Left hindlimb (tissue), 1 donor: Measurements from ENCODE around the gene GRB7.

Experiments used
- DNase-seq: peaks from one replicate; pipeline ENCODE4 v3.0.0-alpha.2; 2018

The GRB7 gene

GRCh38 chr17:39775031-39775430 is 37.3 kb downstream of the GRB7 start:
- DNase-seq: no peak

GRCh38 chr17:39776252-39776651 is 38.5 kb downstream of the GRB7 start:
- no peak for DNase-seq

GRCh38 chr17:39777534-39778365 is 40.0 kb downstream of the GRB7 start:
- no peak for DNase-seq

GRCh38 chr17:39781031-39781860 is 43.5 kb downstream of the GRB7 start:
- DNase-seq: no peak

GRCh38 chr17:39781861-39782213 is 44.1 kb downstream of the GRB7 start:
- DNase-seq: no peak

- no peak for DNase-seq
Observed at GRCh38 chr17:39782481-39782880, 44.7 kb downstream of the GRB7 start.

GRCh38 chr17:39782980-39783379 is 45.2 kb downstream of the GRB7 start:
- DNase-seq: no peak

GRCh38 chr17:39787041-39787440 is 49.3 kb downstream of the GRB7 start:
- DNase-seq: no peak

GRCh38 chr17:39787743-39788484 is 50.2 kb downstream of the GRB7 start:
- DNase-seq: no peak

GRCh38 chr17:39791111-39791992 is 53.6 kb downstream of the GRB7 start:
- DNase-seq: no peak

- no peak for DNase-seq
Observed at GRCh38 chr17:39792526-39793221, 54.9 kb downstream of the GRB7 start.

GRCh38 chr17:39793301-39793872 is 55.6 kb downstream of the GRB7 start:
- DNase-seq: no peak

- no peak for DNase-seq
Observed at GRCh38 chr17:39794249-39794970, 56.7 kb downstream of the GRB7 start.
